ENCODE results near the gene PGAM2.

DNA sequence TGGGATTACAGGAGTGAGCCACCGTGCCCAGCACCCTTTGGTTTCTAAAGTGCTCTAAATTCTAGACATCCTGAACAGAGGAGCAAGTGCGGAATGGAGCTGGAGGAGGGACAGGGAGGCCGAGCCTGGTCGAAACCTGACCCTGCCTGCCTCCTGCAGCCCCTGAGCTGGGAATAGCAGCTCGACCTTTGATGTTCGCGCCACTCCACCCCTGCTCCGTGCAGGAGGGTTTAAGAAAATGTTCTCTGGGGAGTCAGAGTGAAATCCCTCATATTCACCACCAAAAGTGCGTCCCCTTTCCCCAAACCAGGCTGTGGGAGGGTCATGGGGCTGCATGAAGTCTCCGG, 1.8 kb downstream of the PGAM2 start:
- TF ChIP-seq, protein P1, sequence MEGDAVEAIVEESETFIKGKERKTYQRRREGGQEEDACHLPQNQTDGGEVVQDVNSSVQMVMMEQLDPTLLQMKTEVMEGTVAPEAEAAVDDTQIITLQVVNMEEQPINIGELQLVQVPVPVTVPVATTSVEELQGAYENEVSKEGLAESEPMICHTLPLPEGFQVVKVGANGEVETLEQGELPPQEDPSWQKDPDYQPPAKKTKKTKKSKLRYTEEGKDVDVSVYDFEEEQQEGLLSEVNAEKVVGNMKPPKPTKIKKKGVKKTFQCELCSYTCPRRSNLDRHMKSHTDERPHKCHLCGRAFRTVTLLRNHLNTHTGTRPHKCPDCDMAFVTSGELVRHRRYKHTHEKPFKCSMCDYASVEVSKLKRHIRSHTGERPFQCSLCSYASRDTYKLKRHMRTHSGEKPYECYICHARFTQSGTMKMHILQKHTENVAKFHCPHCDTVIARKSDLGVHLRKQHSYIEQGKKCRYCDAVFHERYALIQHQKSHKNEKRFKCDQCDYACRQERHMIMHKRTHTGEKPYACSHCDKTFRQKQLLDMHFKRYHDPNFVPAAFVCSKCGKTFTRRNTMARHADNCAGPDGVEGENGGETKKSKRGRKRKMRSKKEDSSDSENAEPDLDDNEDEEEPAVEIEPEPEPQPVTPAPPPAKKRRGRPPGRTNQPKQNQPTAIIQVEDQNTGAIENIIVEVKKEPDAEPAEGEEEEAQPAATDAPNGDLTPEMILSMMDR (conservative IDR thresholded peaks at IDR 0.05; ENCODE audit: low read length) = no peak
- no peak for TF ChIP-seq EZH2phosphoT487 (IDR thresholded peaks at IDR 0.05; ENCODE audit: borderline replicate concordance, low read depth, low read length)
